GM12892 (cell line): ENCODE measurements around the gene ANTXRL. TPM values are rescaled to one million over a fixed set of nuclear protein-coding genes. Genes with fewer than 3 reads are reported as not detected.
"Not testable (repeated sequence)": the region's sequence is repeated elsewhere in the genome, so short reads cannot be mapped to it uniquely, and the experiment has no call there.

Experiments
- DNase-seq: peaks from one replicate; pipeline ENCODE4 v3.0.0; 2011; ENCODE audit not compliant: insufficient read length
- FAIRE-seq: peaks from 2 replicates; lab custom pipeline; 2011; peaks lifted over from hg19 to GRCh38; lab: Jason Lieb, UNC
- POLR2A ChIP-seq: IDR thresholded peaks from 2 replicates; pipeline ENCODE4 v1.6.1; 2011; ENCODE audit warnings: low read depth, low read length, control low read depth
- POLR2AphosphoS5 ChIP-seq: IDR thresholded peaks from 2 replicates; pipeline ENCODE4 v1.6.1; 2011; ENCODE audit warnings: low read depth, low read length, control low read depth
- TAF1 ChIP-seq: IDR thresholded peaks from 2 replicates; pipeline ENCODE4 v1.6.1; 2011; ENCODE audit warnings: low read depth, mild to moderate bottlenecking, control low read depth, low read length, borderline replicate concordance
- polyA plus RNA-seq: library from polyadenylated mRNA; unstranded; fragments of >200 nt; gene quantifications from one replicate; pipeline ENCODE4 v1.2.1, GENCODE V29; 2012; ENCODE audit warnings: missing spikeins, inconsistent platforms; ENCODE audit not compliant: missing spikeins

Gene ANTXRL
- polyA plus RNA-seq: not detected

- FAIRE-seq (no peak), DNase-seq (no peak)
- TF ChIP-seq POLR2AphosphoS5 (no peak), TAF1 (no peak), POLR2A (no peak)
Observed at GRCh38 chr10:46286991-46287693, at the start of gene ANTXRL. TSS of gene ANTXRL (plus strand) at chr10:46286997. CDS start at chr10:46287263, 266 bp downstream.

- FAIRE-seq: no peak
- DNase-seq: no peak
- TF ChIP-seq TAF1 (no peak), POLR2AphosphoS5 (no peak), POLR2A (no peak)
Observed at GRCh38 chr10:46237815-46238510, 48.8 kb upstream of the ANTXRL start.

DNA sequence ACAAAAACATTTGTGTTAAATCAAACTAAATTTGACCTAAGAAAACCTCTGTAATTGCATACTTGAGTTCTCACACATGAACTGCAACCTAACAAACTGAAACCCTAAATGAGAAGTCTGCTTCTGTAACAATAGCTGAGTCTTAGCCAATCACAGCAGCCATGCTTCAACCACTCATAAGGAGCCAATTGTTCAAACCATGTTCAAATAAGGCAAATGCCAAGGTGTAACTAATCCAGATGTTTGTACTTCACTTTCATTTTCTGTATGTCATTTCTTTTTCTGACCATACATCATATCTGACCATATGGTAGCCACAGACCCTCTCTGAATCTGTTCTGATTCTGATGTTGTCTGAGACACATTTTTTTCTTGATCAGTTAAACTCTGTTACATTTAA, 47.5 kb upstream of the ANTXRL start:
- no peak for DNase-seq
- FAIRE-seq: no peak
- TF ChIP-seq POLR2AphosphoS5 (no peak), POLR2A (no peak), TAF1 (no peak)

DNA sequence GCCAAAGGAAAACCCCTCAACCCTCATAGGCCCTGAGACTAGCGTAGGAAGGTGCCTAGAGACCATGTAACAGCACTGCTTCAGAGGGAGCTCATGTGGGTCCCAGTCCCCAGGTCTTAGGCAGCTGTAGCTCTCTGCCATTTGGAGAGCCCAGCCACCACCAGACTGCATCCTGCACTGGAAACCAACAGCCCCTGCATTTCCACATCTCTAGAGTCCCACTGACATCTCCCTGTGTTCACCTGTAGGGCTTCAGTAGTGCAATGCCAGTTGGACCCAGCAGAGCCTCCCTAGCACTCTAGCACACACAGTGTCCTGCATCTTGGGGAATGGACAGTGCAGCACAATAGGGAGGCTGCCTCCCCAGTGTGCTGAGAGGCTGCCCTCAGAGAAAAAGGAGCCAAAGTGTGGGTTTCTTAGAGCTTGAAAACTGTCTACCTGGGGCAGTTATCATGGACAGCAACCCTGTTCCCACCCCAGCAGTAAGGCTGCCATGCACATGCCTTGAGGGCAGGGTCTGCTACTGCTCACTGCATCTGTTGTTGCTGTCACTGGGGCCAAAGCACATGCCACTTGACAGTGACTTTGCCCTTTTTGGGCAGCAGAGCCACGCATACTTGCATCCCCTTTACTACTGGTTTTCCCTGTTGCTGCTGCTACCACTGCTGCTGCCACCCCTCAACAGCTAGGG, 46.7 kb upstream of the ANTXRL start:
- TF ChIP-seq POLR2AphosphoS5: no peak
- TF ChIP-seq POLR2A: no peak
- TF ChIP-seq TAF1: no peak
- FAIRE-seq (no peak), DNase-seq (no peak)

GRCh38 chr10:46240684-46241565, 45.9 kb upstream of the ANTXRL start:
- DNase-seq (no peak), FAIRE-seq (no peak)
- TF ChIP-seq POLR2AphosphoS5 (no peak), POLR2A (no peak), TAF1 (no peak)

DNA sequence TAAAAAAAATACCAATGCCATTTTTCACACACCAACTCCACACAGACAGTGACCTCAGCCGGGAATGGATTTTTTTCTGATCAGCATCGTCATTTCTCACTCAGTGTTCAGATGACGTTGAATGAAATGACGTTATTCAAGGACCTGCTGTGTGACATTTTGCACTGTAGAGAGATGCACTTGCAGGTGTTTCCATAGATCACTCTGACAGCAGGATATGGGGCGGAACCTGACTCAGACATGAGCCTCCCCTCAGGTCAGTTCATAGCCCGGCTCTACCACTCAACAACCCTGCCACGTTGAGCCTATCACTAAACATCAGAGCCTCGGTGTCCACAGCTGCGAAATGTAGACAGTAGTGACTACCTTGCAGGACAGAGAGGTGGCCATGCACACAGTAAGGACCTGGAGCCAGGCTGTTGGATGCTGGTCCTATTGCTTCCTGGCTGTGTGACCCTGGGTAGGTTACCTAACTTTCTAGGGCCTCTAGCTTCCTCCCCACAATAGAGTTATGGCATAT, 41.4 kb upstream of the ANTXRL start:
- FAIRE-seq: no peak
- no peak for TF ChIP-seq POLR2A
- TF ChIP-seq TAF1: no peak
- TF ChIP-seq POLR2AphosphoS5: no peak
- no peak for DNase-seq

- FAIRE-seq, DNase-seq: not testable (repeated sequence)
Observed at GRCh38 chr10:46246400-46247180, 40.2 kb upstream of the ANTXRL start.

GRCh38 chr10:46247181-46247475, 39.7 kb upstream of the ANTXRL start:
- FAIRE-seq (no peak), DNase-seq (no peak)
- TF ChIP-seq POLR2AphosphoS5: no peak
- TF ChIP-seq TAF1: no peak
- no peak for TF ChIP-seq POLR2A

GRCh38 chr10:46247808-46248569, 38.8 kb upstream of the ANTXRL start:
- FAIRE-seq (no peak), DNase-seq (no peak)
- TF ChIP-seq POLR2A: no peak
- no peak for TF ChIP-seq TAF1
- no peak for TF ChIP-seq POLR2AphosphoS5
